HG02642 (cell line): ENCODE data around the gene CDH15.
A peak's percentile ranks its signal among the peaks of the same experiment; 100 is the strongest.

Experiments used
- ATAC-seq: cut with Tn5 transposase; IDR thresholded peaks from one replicate; pipeline ENCODE4 v1.9.1; 2021; ENCODE audit warnings: mild to moderate bottlenecking; ENCODE audit not compliant: unreplicated experiment, poor library complexity

Gene CDH15

GRCh38 chr16:89197033-89197632 lies 25.6 kb downstream of the CDH15 start:
- ATAC-seq: no peak

- ATAC-seq: no peak
Measured at GRCh38 chr16:89197633-89198416, 26.3 kb downstream of the CDH15 start.

- ATAC-seq: no peak
Measured at GRCh38 chr16:89198417-89199240, 27.1 kb downstream of the CDH15 start.

GRCh38 chr16:89199241-89200123 lies 27.9 kb downstream of the CDH15 start:
- ATAC-seq: no peak

- ATAC-seq: no peak
Measured at GRCh38 chr16:89200124-89200849, 28.7 kb downstream of the CDH15 start, which contains the start of gene SLC22A31. SLC22A31 (minus strand) TSS chr16:89200537; CDS start chr16:89200501, 36 bp downstream.

- ATAC-seq: no peak
Measured at GRCh38 chr16:89200850-89201411, 29.4 kb downstream of the CDH15 start.

GRCh38 chr16:89201439-89202377 lies 30.2 kb downstream of the CDH15 start:
- no peak for ATAC-seq

GRCh38 chr16:89202422-89203215 lies 31.1 kb downstream of the CDH15 start:
- no peak for ATAC-seq

- ATAC-seq: no peak
Measured at GRCh38 chr16:89207993-89208392, 36.4 kb downstream of the CDH15 start.

- ATAC-seq: no peak
Measured at GRCh38 chr16:89209522-89210044, 38.0 kb downstream of the CDH15 start.

GRCh38 chr16:89210165-89210903 lies 38.8 kb downstream of the CDH15 start:
- no peak for ATAC-seq

- ATAC-seq: no peak
Measured at GRCh38 chr16:89210904-89211515, 39.5 kb downstream of the CDH15 start.

GRCh38 chr16:89216315-89217137 lies 45.0 kb downstream of the CDH15 start:
- ATAC-seq: peak; percentile 37

- no peak for ATAC-seq
Measured at GRCh38 chr16:89217138-89217387, 45.5 kb downstream of the CDH15 start.
